ENCODE results near the gene GABRD.

Gene GABRD

DNA sequence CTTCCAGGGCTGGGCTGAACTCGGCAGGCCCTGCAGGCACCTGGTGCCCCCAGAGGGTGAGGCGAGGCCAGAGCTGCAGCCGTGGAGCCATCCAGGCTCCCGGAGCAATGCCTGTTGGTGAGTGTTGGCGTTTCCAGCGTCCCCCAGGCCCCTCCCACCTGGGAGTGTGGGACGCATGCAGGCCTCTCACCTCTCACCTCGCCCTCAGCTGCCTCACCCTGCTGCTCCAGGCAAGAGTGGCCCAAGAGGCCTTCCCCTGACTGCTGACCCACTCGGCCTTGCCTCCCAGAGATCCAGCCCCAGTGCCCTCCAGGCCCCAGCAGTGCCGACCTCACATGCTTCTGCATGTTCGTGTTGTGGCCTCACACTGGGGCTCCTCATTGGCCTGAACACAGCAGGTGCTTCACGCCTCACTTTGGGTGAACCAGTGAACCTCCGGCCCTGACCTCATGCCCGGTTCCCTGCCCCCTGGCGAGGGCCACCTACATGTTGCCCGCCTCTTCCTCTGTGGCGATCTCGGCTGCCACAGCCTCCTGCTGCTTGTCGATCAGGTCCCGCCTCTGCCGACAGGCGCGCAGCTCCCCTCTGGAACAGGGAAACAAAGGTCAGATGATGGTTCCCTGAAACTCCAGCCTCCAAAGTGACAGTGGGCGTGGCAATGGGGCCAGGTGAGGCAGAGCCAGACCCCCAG is 32.5 kb upstream of the GABRD start:
- DNase-seq = no peak

GRCh38 chr1:1987142-1987510 is 32.0 kb upstream of the GABRD start:
- DNase-seq = no peak

DNA sequence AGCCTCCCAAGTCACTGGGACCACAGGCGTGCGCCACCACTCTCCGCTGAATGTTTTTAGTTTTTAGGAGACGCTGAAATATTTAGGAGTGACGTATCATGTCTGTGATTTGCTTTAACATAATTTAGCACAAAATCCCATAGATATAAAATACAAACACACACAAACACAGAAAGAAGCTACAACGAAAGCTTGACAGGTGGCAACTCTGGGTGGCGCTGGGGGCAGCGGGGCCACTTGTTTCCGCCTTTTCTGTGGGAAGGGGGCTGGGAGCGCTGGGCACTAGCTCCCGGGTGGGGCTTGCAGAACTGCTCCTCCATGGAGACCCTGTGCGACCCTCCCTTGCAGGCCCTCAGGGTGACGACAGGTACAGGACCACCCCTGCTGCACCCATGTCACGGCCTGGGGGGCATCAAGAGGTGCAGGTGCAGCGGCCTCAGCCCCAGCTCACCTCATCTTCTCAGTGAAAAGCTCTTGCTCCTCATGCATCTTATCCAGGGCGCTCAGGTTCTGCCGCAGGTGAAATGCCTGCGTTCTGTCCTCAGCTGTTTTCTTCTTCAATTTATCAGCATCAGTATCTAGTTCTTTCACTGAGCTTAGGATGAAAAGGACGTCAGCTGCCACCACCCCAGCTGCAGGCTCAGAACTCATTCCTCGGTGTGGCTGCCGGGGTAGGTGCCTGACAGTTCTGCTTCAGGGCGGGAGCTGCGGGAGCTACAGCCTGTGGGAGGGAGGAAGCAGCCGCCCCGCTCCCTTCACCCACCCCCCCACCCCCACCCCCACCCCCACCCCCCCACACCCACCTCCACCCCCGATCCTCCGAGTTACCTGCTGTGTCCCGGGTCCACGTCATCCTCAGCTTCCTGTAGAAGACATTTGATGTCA is 30.8 kb upstream of the GABRD start:
- DNase-seq = no peak

DNA sequence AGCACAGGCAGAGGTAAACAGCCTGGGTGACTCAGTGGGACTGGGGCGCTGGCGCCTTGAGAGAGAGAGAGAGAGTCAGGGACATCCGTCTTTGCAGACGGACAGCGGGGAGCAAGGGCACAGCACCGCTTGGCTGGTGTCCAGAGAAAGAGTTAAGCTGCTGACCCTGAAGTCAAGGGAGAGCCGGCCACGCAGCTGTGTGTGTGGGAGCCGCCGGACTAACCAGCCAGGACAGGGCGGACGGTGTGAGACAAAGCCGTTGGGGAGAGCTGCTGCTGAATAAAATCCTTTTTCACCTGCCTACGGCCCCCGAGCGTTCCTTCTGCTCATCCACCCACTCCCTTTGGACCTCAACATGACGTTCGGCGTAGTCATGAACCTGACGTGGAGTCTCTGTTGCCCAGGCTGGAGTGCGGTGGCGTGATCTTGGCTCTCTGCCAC is 30.0 kb upstream of the GABRD start:
- DNase-seq = no peak

DNA sequence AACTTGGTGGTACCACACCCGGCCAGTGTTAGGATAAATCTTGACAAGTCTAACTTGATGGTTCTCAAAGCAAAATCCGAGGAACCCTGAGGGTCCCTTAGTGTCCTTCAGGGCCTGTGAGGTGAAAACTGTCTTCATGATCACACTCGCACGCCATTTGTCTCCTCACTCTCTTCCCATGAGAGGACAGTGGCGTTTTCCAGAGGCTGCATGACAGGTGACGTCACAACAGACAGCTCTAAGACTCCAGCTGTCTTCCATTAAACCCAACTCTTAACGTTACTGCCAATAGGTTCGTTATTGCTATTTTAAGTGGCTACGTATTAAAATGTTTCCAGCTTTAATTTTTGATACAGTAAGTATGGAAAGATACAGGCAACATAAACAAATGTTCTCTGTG is 29.4 kb upstream of the GABRD start:
- DNase-seq = no peak

DNA sequence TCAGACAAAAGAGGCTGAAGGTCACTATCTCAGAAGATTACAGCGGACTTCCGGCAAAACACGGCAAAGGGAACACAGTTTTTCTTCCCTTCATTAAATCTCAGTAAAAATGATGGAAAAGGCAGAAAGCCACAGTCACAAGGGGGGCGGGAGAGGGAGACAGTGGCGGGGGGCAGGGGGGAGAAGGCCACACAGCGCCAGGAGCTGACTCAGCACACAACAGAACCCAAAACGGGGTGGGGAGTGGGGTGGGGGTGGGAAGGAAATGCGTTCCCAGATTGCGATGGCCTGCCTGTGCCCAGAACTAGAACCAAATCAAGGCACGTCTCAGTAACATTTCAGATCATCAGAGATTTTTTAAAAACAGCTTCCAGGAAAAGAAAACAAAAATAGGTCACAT is 28.9 kb upstream of the GABRD start:
- no peak for DNase-seq

DNA sequence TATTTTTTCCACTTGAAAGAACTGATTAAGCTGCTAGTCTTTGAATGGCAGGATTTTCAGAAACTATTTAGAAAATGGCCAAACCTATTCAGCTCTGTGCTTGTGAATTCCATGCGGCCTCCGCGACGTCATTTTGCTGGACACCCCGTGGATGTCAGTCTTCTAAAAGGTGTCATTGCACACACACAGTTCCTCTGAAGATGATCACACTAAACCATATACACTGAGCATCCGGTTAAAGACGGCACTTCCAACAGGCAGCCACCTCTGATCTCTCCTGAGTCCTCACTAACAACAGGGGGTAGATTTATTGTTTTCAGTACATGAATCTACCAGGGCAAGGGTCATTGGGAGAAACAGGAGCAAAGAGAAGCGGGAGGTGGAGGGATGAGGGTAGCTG is 24.6 kb upstream of the GABRD start:
- DNase-seq = no peak

- no peak for DNase-seq
Measured at GRCh38 chr1:1996207-1996651, 22.9 kb upstream of the GABRD start.

DNA sequence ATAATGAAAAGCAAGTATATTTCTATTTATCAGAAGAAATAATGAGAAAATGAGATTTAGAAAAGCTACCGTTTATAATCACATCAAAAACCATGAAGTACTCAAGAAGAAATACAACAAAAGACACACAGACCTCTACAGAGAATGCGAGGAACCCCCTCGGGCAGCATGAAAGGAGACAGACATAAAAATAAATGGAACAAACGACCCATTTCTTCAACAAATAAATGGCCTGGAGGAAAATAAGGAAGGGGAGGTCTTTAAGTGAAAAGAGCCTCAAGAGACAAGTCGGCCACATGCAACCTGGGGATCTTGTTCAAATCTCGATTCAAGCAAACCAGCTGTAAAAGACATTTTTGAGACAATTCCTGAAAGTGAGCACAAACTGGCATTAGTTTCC is 21.6 kb upstream of the GABRD start:
- no peak for DNase-seq

GRCh38 chr1:2000432-2000831 is 18.7 kb upstream of the GABRD start:
- no peak for DNase-seq

GRCh38 chr1:2000850-2001249 is 18.3 kb upstream of the GABRD start:
- DNase-seq = no peak

GRCh38 chr1:2001773-2002411 is 17.3 kb upstream of the GABRD start:
- no peak for DNase-seq

DNA sequence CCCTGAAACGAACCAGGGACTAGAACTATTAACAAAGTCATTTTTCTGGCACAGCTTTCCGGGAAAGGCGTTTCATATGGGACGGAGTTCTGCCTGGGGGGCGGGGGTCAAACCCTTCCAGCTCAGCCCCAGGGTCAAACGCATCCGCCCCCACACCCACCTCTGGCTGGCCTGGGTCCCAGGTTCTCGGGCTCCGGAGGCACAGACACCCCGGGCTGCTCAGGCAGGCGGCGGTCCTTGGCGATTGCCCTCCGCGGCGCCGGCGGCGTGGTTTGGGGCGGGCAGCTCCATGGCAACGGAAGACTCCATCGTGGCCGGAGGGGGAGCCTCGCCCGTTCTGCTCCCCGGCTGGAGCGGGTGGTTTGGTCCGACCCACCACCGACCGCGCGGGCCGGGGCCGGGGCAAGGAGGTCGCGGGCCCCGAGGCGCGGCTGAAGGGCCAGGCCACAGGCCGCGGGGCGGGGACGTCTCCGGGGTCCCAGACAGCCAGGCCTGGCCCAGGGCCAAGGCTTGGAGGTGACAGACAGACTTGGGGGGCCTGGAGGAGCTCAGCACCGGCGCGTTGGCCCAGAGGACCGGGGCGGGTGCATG is 15.5 kb upstream of the GABRD start, which contains the start of gene CFAP74:
CFAP74 (minus strand) TSS at position 246 of the 591 bp plus-strand sequence. CDS start 12,830 bp downstream, outside the sequence.
- DNase-seq = peak; percentile 36

- DNase-seq = no peak
Measured at GRCh38 chr1:2004856-2005255, 14.3 kb upstream of the GABRD start.

- no peak for DNase-seq
Measured at GRCh38 chr1:2009101-2010053, 9.8 kb upstream of the GABRD start.

GRCh38 chr1:2014181-2014580 is 5.0 kb upstream of the GABRD start:
- no peak for DNase-seq

- no peak for DNase-seq
Measured at GRCh38 chr1:2014741-2015735, 4.1 kb upstream of the GABRD start.

DNA sequence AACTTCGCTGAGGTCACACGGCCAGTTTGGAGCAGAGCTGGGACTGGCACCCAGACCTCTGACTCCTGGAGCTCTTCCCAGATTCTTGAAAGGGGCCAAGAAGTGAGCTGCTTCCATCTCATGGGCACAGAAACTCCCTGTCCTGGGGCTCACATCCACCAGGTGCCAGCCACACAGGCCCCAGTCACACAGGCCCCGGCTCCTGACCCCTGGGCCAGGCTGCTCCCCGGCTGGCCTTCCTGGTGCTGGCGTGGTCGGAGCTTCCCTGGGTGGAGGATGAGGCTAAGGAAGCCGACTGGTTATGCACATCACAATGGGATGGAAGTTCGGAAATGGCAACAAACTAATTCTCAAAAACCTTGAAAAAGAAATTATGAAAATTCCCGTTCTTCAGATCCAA is 3.0 kb upstream of the GABRD start:
- DNase-seq = no peak

- DNase-seq = no peak
Measured at GRCh38 chr1:2018217-2019171, 651 bp upstream of the GABRD start.

Measured in NCI-H2227 treated with DMSO at 0.1 percent for 48 hours (cell line).